Measurements from ENCODE around the gene MLX. TPM values are rescaled to one million over a fixed set of nuclear protein-coding genes. Genes with fewer than 3 reads are reported as not detected.

The MLX gene
- total RNA-seq, 1 experiment from 2014 or later = 33.7 TPM

- no TSS peak for BruUV-seq (replicated peaks)
- intact Hi-C loops (cut with micrococcal nuclease; ENCODE audit: unreplicated experiment) = no loop called here
- Histone ChIP-seq H3K27ac (ENCODE audit: low read depth, low read length, poor library complexity, severe bottlenecking) (no peak overlapping the region), H3K4me3 (ENCODE audit: low read depth, low read length, poor library complexity, severe bottlenecking) (no peak overlapping the region), H3K4me1 (ENCODE audit: insufficient read depth, low read length, poor library complexity, severe bottlenecking) (no peaks in the 10 kb centered on the region), H3K27me3 (replicated peaks; ENCODE audit: insufficient read depth, low read depth, low read length, poor library complexity) (no peaks in the 10 kb centered on the region), H3K36me3 (ENCODE audit: insufficient read depth, low read length, poor library complexity, severe bottlenecking) (no peaks in the 10 kb centered on the region), H3K9me3 (ENCODE audit: low read depth, low read length, poor library complexity, severe bottlenecking) (no peaks in the 10 kb centered on the region)
- DNase-seq (ENCODE audit: low spot score) = no peak
- TF ChIP-seq EZH2 (IDR thresholded peaks at IDR 0.05; ENCODE audit: borderline replicate concordance, low read depth, low read length, poor library complexity, severe bottlenecking) (no peak), CTCF (conservative IDR thresholded peaks at IDR 0.05; ENCODE audit: low read depth, low read length) (no peak)
- CTCF ChIA-PET = no interaction called here
- POLR2A ChIA-PET (ENCODE audit: low non-redundant PET) = no interaction called here
These were observed 19.9 kb upstream of the MLX start for GRCh38 chr17:42547001-42547461.

GRCh38 chr17:42547698-42548069 is 19.2 kb upstream of the MLX start:
- DNase-seq (ENCODE audit: low spot score) = no peak
- Histone ChIP-seq H3K4me1 (ENCODE audit: insufficient read depth, low read length, poor library complexity, severe bottlenecking) (no peaks in the 10 kb centered on the region), H3K27me3 (replicated peaks; ENCODE audit: insufficient read depth, low read depth, low read length, poor library complexity) (no peaks in the 10 kb centered on the region), H3K9me3 (ENCODE audit: low read depth, low read length, poor library complexity, severe bottlenecking) (no peaks in the 10 kb centered on the region), H3K27ac (ENCODE audit: low read depth, low read length, poor library complexity, severe bottlenecking) (no peak overlapping the region), H3K36me3 (ENCODE audit: insufficient read depth, low read length, poor library complexity, severe bottlenecking) (no peaks in the 10 kb centered on the region), H3K4me3 (ENCODE audit: low read depth, low read length, poor library complexity, severe bottlenecking) (no peak overlapping the region)
- ChIA-PET POLR2A (ENCODE audit: low non-redundant PET) (interaction anchor here (0.6 kb wide), 1 partner anchor 301 kb away, joined by 5 read pairs; no protein-coding TSS in a partner anchor), CTCF (no interaction called here)
- intact Hi-C loops (cut with micrococcal nuclease; ENCODE audit: unreplicated experiment) = no loop called here
- BruUV-seq (replicated peaks) = no TSS peak
- no peak for TF ChIP-seq CTCF (conservative IDR thresholded peaks at IDR 0.05; ENCODE audit: low read depth, low read length)
- TF ChIP-seq EZH2 (IDR thresholded peaks at IDR 0.05; ENCODE audit: borderline replicate concordance, low read depth, low read length, poor library complexity, severe bottlenecking) = no peak

GRCh38 chr17:42548070-42548837 is 18.6 kb upstream of the MLX start:
- TF ChIP-seq CTCF (conservative IDR thresholded peaks at IDR 0.05; ENCODE audit: low read depth, low read length) (peak; percentile 50), EZH2 (IDR thresholded peaks at IDR 0.05; ENCODE audit: borderline replicate concordance, low read depth, low read length, poor library complexity, severe bottlenecking) (no peak)
- no peaks in the 10 kb centered on the region for H3K27me3 ChIP-seq (replicated peaks; ENCODE audit: insufficient read depth, low read depth, low read length, poor library complexity)
- peak overlapping the region; percentile 47 for H3K4me3 ChIP-seq (ENCODE audit: low read depth, low read length, poor library complexity, severe bottlenecking)
- H3K36me3 ChIP-seq (ENCODE audit: insufficient read depth, low read length, poor library complexity, severe bottlenecking) = no peaks in the 10 kb centered on the region
- H3K4me1 ChIP-seq (ENCODE audit: insufficient read depth, low read length, poor library complexity, severe bottlenecking) = no peaks in the 10 kb centered on the region
- no peak overlapping the region for H3K27ac ChIP-seq (ENCODE audit: low read depth, low read length, poor library complexity, severe bottlenecking)
- DNase-seq (ENCODE audit: low spot score) = peak; percentile 52
- intact Hi-C loops (cut with micrococcal nuclease; ENCODE audit: unreplicated experiment) = no loop called here
- POLR2A ChIA-PET (ENCODE audit: low non-redundant PET) = interaction anchor here (0.6 kb wide), 1 partner anchor 302 kb away, joined by 5 read pairs; no protein-coding TSS in a partner anchor
- BruUV-seq (replicated peaks) = no TSS peak
- H3K9me3 ChIP-seq (ENCODE audit: low read depth, low read length, poor library complexity, severe bottlenecking) = no peaks in the 10 kb centered on the region
- CTCF ChIA-PET = no interaction called here
